IMR-90 (cell line): ENCODE measurements around the gene CES3. TPM values are rescaled to one million over a fixed set of nuclear protein-coding genes. Genes with fewer than 3 reads are reported as not detected.

Experiments used
- ATAC-seq: fragments of 200-7000 bp; cut with Tn5 transposase; 2 replicates; pipeline ENCODE4 v1.9.1; 2020; ENCODE audit warnings: low read depth, mild to moderate bottlenecking, moderate library complexity
- BruUV-seq: library from RNA; stranded (reverse); fragments of 400-500 nt; replicated peaks from 2 replicates; lab custom pipeline; 2021; lab: Mats Ljungman, UMichigan
- CTCF ChIA-PET: fragments of 300-600 bp; formaldehyde crosslinking; extraction: SDS; loops from one replicate; lab custom pipeline; 2021; ENCODE audit warnings: antibody characterized with exemption; lab: Yijun Ruan, JAX
- POLR2A ChIA-PET: fragments of 300-600 bp; sonication (Branson Sonifier 250); formaldehyde crosslinking; loops from one replicate; lab custom pipeline; 2022; ENCODE audit warnings: antibody characterized with exemption; ENCODE audit not compliant: unreplicated experiment; lab: Charles Lee
- DNase-seq: peaks from one replicate; pipeline ENCODE4 v3.0.0; 2013
- H2AFZ ChIP-seq: replicated peaks from 2 replicates; pipeline ENCODE3; 2013; ENCODE audit warnings: low read length, mild to moderate bottlenecking; ENCODE audit not compliant: poor library complexity
- H2AK5ac ChIP-seq: 2 replicates; pipeline ENCODE4 v1.6.1; 2013; ENCODE audit warnings: low read depth, low read length, inconsistent platforms
- H2AK9ac ChIP-seq: replicated peaks from 2 replicates; pipeline ENCODE3; 2013; ENCODE audit warnings: mild to moderate bottlenecking, low read depth, low read length, moderate library complexity; ENCODE audit not compliant: poor library complexity
- H2BK120ac ChIP-seq: 2 replicates; pipeline ENCODE4 v1.6.1; 2013; ENCODE audit warnings: low read depth, low read length, inconsistent platforms
- H2BK15ac ChIP-seq: 3 replicates; pipeline ENCODE4 v1.6.1; 2013; ENCODE audit warnings: low read depth, low read length, inconsistent platforms
- H2BK20ac ChIP-seq: 2 replicates; pipeline ENCODE4 v1.6.1; 2013; ENCODE audit warnings: low read depth, mild to moderate bottlenecking, inconsistent platforms, low read length, moderate library complexity
- H2BK5ac ChIP-seq: 2 replicates; pipeline ENCODE4 v1.6.1; 2013; ENCODE audit warnings: mild to moderate bottlenecking, low read depth, low read length, inconsistent platforms; ENCODE audit not compliant: poor library complexity, severe bottlenecking
- H3K14ac ChIP-seq: replicated peaks from 2 replicates; pipeline ENCODE4 v1.6.1; 2013; ENCODE audit warnings: low read depth, low read length, inconsistent platforms
- H3K18ac ChIP-seq: 2 replicates; pipeline ENCODE4 v1.6.1; 2013; ENCODE audit warnings: low read depth, low read length, control low read depth
- H3K23ac ChIP-seq: 2 replicates; pipeline ENCODE4 v1.6.1; 2013; ENCODE audit warnings: low read depth, low read length, inconsistent platforms
- H3K27ac ChIP-seq: 2 replicates; pipeline ENCODE4 v1.5.1; 2013; ENCODE audit warnings: mild to moderate bottlenecking, control low read depth, low read length; ENCODE audit not compliant: insufficient read depth
- H3K27me3 ChIP-seq: 2 replicates; pipeline ENCODE4 v1.6.1; 2013; ENCODE audit warnings: low read length; ENCODE audit not compliant: control insufficient read depth, insufficient read depth
- H3K36me3 ChIP-seq: 2 replicates; pipeline ENCODE4 v1.6.1; 2013; ENCODE audit warnings: low read length, mixed read lengths; ENCODE audit not compliant: control insufficient read depth, insufficient read depth
- H3K4ac ChIP-seq: 2 replicates; pipeline ENCODE4 v1.6.1; 2013; ENCODE audit warnings: low read depth, low read length, inconsistent platforms
- H3K4me1 ChIP-seq: 2 replicates; pipeline ENCODE4 v1.6.1; 2013; ENCODE audit warnings: low read length, mixed read lengths; ENCODE audit not compliant: control insufficient read depth, insufficient read depth
- H3K4me2 ChIP-seq: 2 replicates; pipeline ENCODE4 v1.6.1; 2013; ENCODE audit warnings: low read depth, mild to moderate bottlenecking, control low read depth, low read length, moderate library complexity
- H3K4me3 ChIP-seq: 2 replicates; pipeline ENCODE4 v1.5.1; 2013; ENCODE audit warnings: low read depth, mild to moderate bottlenecking, control low read depth, low read length, moderate library complexity; ENCODE audit not compliant: insufficient read depth
- H3K56ac ChIP-seq: 2 replicates; pipeline ENCODE4 v1.6.1; 2013; ENCODE audit warnings: low read length, inconsistent platforms; ENCODE audit not compliant: insufficient read depth; ENCODE audit errors: extremely low read depth
- H3K79me1 ChIP-seq, 2 experiments: 2 replicates each; pipeline ENCODE4 v1.6.1; 2013; ENCODE audit warnings: low read length in 2 of 2, inconsistent platforms in 1 of 2, low read depth in 1 of 2
- H3K9ac ChIP-seq: 2 replicates; pipeline ENCODE4 v1.6.1; 2013; ENCODE audit warnings: low read depth, low read length, control low read depth
- H3K9me1 ChIP-seq: 2 replicates; pipeline ENCODE4 v1.6.1; 2013; ENCODE audit warnings: low read length, inconsistent platforms; ENCODE audit not compliant: insufficient read depth
- H3K9me3 ChIP-seq: 2 replicates; pipeline ENCODE4 v1.6.1; 2013; ENCODE audit warnings: low read length; ENCODE audit not compliant: control insufficient read depth, insufficient read depth
- H4K20me1 ChIP-seq: 2 replicates; pipeline ENCODE4 v1.6.1; 2013; ENCODE audit warnings: low read length, inconsistent platforms; ENCODE audit not compliant: insufficient read depth
- H4K5ac ChIP-seq: 2 replicates; pipeline ENCODE4 v1.6.1; 2013; ENCODE audit warnings: mild to moderate bottlenecking, low read depth, low read length, control low read depth
- H4K8ac ChIP-seq, 2 experiments: 2 replicates each; pipeline ENCODE4 v1.6.1; 2013; ENCODE audit warnings: low read depth in 2 of 2, low read length in 2 of 2, control low read depth in 1 of 2, inconsistent platforms in 1 of 2
- H4K91ac ChIP-seq: 2 replicates; pipeline ENCODE4 v1.6.1; 2013; ENCODE audit warnings: low read depth, low read length, inconsistent platforms; ENCODE audit not compliant: insufficient read depth
- BHLHE40 ChIP-seq: fragments of 150-350 bp; IDR thresholded peaks from 2 replicates; pipeline ENCODE4 v1.6.1; 2016; ENCODE audit warnings: mild to moderate bottlenecking, low read depth, low read length
- CEBPB ChIP-seq: IDR thresholded peaks from 2 replicates; pipeline ENCODE4 v1.6.1; 2012; ENCODE audit warnings: low read depth, low read length, improper control_type of control experiment
- CHD1 ChIP-seq: IDR thresholded peaks from 2 replicates; pipeline ENCODE4 v1.6.1; 2012; ENCODE audit warnings: low read depth, low read length, improper control_type of control experiment
- FOS ChIP-seq: fragments of 150-350 bp; IDR thresholded peaks from 2 replicates; pipeline ENCODE4 v1.6.1; 2016; ENCODE audit warnings: low read depth, low read length
- MAFK ChIP-seq: IDR thresholded peaks from 2 replicates; pipeline ENCODE4 v1.6.1; 2012; ENCODE audit warnings: low read depth, low read length, improper control_type of control experiment
- MAZ ChIP-seq: IDR thresholded peaks from 2 replicates; pipeline ENCODE4 v1.6.1; 2012; ENCODE audit warnings: low read depth, mild to moderate bottlenecking, low read length, improper control_type of control experiment, moderate library complexity, borderline replicate concordance
- MXI1 ChIP-seq: IDR thresholded peaks from 2 replicates; pipeline ENCODE4 v1.6.1; 2012; ENCODE audit warnings: low read depth, mild to moderate bottlenecking, low read length, moderate library complexity, borderline replicate concordance
- NFE2L2 ChIP-seq: fragments of 150-350 bp; IDR thresholded peaks from 2 replicates; pipeline ENCODE4 v1.6.1; 2016; ENCODE audit warnings: low read depth, mild to moderate bottlenecking, low read length
- POLR2A ChIP-seq: IDR thresholded peaks from 2 replicates; pipeline ENCODE4 v1.6.1; 2012; ENCODE audit warnings: mild to moderate bottlenecking, low read depth, low read length
- RAD21 ChIP-seq: IDR thresholded peaks from 2 replicates; pipeline ENCODE4 v1.6.1; 2012; ENCODE audit warnings: low read length, improper control_type of control experiment
- RCOR1 ChIP-seq: IDR thresholded peaks from 2 replicates; pipeline ENCODE4 v1.6.1; 2012; ENCODE audit warnings: mild to moderate bottlenecking, low read length, improper control_type of control experiment; ENCODE audit not compliant: insufficient replicate concordance
- RFX5 ChIP-seq: IDR thresholded peaks from 2 replicates; pipeline ENCODE4 v1.8.0; 2012; ENCODE audit warnings: low read depth, mild to moderate bottlenecking, low read length, moderate library complexity
- SMC3 ChIP-seq: fragments of 150-350 bp; IDR thresholded peaks from 2 replicates; pipeline ENCODE4 v1.6.1; 2016; ENCODE audit warnings: low read depth, mild to moderate bottlenecking, antibody characterized with exemption, low read length, moderate library complexity
- WGBS, 2 experiments: methylation state at CpG; one replicate each; pipeline versions ENCODE4 v1.1.5 to v1.1.7; 2013; ENCODE audit warnings: missing lambda C conversion rate in 2 of 2; ENCODE audit not compliant: insufficient read length in 1 of 2; ENCODE audit errors: extremely low coverage in 2 of 2; 5-methylcytosine and 5-hydroxymethylcytosine counted together
- dilution Hi-C: fragments of 300-500 bp; cut with HindIII; formaldehyde crosslinking; loops from one replicate; pipeline ENCODE4 v1.14.3; 2018; ENCODE audit warnings: low sequenced_read_pairs; ENCODE audit not compliant: unreplicated experiment
- in situ Hi-C: fragments of 300-500 bp; cut with MboI; formaldehyde crosslinking; loops from 3 replicates; pipeline ENCODE4 v1.14.3; 2019; ENCODE audit warnings: low sequenced_read_pairs, inconsistent platforms, mixed read lengths
- intact Hi-C: fragments of 100-400 bp; cut with micrococcal nuclease; formaldehyde crosslinking; loops from 2 replicates; pipeline ENCODE4 v1.10.0; 2022
- polyA plus RNA-seq, 3 experiments: library from polyadenylated mRNA; depleted of rRNA; stranded (reverse); fragments of >200 nt; gene quantifications; 2 replicates each; pipeline ENCODE4 v1.2.3, GENCODE V29; 2012; ENCODE audit warnings: low replicate concordance in 1 of 3
- total RNA-seq: library from RNA; depleted of rRNA; stranded (reverse); fragments of >200 nt; gene quantifications from 2 replicates; pipeline ENCODE4 v1.2.3, GENCODE V29; 2012
- TF ChIP-seq, protein P1 (sequence below): fragments of 150-350 bp; IDR thresholded peaks from 2 replicates; pipeline ENCODE4 v1.6.1; 2017; ENCODE audit warnings: mild to moderate bottlenecking, antibody characterized with exemption, low read length, low read depth
- TF ChIP-seq, protein P2 (sequence below): fragments of 150-350 bp; IDR thresholded peaks from 2 replicates; pipeline ENCODE4 v1.6.1; 2016; ENCODE audit warnings: low read depth, mild to moderate bottlenecking, low read length, moderate library complexity, borderline replicate concordance
- TF ChIP-seq, protein P3 (sequence below): conservative IDR thresholded peaks from 2 replicates; pipeline ENCODE4 v1.5.1; 2012; ENCODE audit warnings: mild to moderate bottlenecking, low read depth, low read length, improper control_type of control experiment

The CES3 gene
- total and polyA plus RNA-seq, 2 of the 4 experiments (the other 2 are of a cell fraction): 0.03 TPM; not detected in 1

DNA sequence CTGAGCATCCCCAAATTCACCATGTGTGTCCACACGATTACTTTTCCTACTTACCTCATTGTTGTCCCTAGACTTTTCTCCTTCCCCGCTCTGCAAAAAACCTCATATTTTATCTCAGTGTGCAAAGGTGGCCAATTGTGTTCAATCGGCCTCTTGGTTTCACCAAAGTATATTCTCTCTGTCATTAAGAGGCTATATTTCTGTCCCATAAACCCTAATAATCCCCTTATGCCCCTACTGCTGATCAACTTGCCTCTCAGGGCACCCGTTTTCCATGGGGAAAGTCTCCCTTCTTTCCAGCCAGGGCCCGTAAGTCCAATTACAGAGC, 14.1 kb upstream of the CES3 start:
- in situ Hi-C loops: no loop called here
- ATAC-seq (no peak), DNase-seq (no peak)
- ChIA-PET CTCF (interaction anchor here (0.6 to 1.3 kb wide), 3 partner anchors 14 to 192 kb away, joined by 3 to 4 read pairs (median 3); partner anchors contain the start of gene CES3), POLR2A (no interaction called here)
- no peak overlapping the region for H3K4me3 ChIP-seq
- dilution Hi-C loops: no loop called here
- H3K18ac ChIP-seq: no peak overlapping the region
- H4K8ac ChIP-seq: no peak overlapping the region
- no peak for TF ChIP-seq SMC3
- no peak for TF ChIP-seq CHD1
- no peak for TF ChIP-seq MXI1
- TF ChIP-seq, protein P1, sequence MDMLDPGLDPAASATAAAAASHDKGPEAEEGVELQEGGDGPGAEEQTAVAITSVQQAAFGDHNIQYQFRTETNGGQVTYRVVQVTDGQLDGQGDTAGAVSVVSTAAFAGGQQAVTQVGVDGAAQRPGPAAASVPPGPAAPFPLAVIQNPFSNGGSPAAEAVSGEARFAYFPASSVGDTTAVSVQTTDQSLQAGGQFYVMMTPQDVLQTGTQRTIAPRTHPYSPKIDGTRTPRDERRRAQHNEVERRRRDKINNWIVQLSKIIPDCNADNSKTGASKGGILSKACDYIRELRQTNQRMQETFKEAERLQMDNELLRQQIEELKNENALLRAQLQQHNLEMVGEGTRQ: no peak
- no peak for TF ChIP-seq MAZ
- TF ChIP-seq RCOR1: no peak
- TF ChIP-seq, protein P2, sequence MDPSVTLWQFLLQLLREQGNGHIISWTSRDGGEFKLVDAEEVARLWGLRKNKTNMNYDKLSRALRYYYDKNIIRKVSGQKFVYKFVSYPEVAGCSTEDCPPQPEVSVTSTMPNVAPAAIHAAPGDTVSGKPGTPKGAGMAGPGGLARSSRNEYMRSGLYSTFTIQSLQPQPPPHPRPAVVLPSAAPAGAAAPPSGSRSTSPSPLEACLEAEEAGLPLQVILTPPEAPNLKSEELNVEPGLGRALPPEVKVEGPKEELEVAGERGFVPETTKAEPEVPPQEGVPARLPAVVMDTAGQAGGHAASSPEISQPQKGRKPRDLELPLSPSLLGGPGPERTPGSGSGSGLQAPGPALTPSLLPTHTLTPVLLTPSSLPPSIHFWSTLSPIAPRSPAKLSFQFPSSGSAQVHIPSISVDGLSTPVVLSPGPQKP: no peak
- TF ChIP-seq MAFK: no peak
- no peak for TF ChIP-seq RAD21
- no peak for TF ChIP-seq POLR2A
- TF ChIP-seq CEBPB: no peak
- TF ChIP-seq RFX5: no peak
- TF ChIP-seq NFE2L2: no peak
- TF ChIP-seq FOS: no peak
- TF ChIP-seq BHLHE40: no peak
- TF ChIP-seq, protein P3, sequence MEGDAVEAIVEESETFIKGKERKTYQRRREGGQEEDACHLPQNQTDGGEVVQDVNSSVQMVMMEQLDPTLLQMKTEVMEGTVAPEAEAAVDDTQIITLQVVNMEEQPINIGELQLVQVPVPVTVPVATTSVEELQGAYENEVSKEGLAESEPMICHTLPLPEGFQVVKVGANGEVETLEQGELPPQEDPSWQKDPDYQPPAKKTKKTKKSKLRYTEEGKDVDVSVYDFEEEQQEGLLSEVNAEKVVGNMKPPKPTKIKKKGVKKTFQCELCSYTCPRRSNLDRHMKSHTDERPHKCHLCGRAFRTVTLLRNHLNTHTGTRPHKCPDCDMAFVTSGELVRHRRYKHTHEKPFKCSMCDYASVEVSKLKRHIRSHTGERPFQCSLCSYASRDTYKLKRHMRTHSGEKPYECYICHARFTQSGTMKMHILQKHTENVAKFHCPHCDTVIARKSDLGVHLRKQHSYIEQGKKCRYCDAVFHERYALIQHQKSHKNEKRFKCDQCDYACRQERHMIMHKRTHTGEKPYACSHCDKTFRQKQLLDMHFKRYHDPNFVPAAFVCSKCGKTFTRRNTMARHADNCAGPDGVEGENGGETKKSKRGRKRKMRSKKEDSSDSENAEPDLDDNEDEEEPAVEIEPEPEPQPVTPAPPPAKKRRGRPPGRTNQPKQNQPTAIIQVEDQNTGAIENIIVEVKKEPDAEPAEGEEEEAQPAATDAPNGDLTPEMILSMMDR: no peak
- no peak overlapping the region for H2AFZ ChIP-seq
- H3K23ac ChIP-seq: no peak overlapping the region
- no peak overlapping the region for H3K27ac ChIP-seq
- 27% methylated on average over 3 of the region's 5 CpGs; no CpG with 5 or more reads in 1 of the 2 experiments for WGBS, 2 experiments
- H3K9me3 ChIP-seq: peaks cover 2% of the 10 kb centered on the region; the same call in 1 of the 2 replicates
- no peak overlapping the region for H3K14ac ChIP-seq
- H3K4ac ChIP-seq: no peak overlapping the region
- no peak overlapping the region for H4K91ac ChIP-seq
- no peak overlapping the region for H2AK9ac ChIP-seq
- no peaks in the 10 kb centered on the region for H3K79me1 ChIP-seq
- no peak overlapping the region for H2BK20ac ChIP-seq
- H3K36me3 ChIP-seq: peaks cover 21% of the 10 kb centered on the region
- no peak overlapping the region for H4K5ac ChIP-seq
- peaks cover 16% of the 10 kb centered on the region; the same call in 1 of the 2 replicates for H3K27me3 ChIP-seq
- no peak overlapping the region for H3K56ac ChIP-seq
- H2BK120ac ChIP-seq: no peak overlapping the region
- H3K4me1 ChIP-seq: peaks cover 6% of the 10 kb centered on the region
- no peak overlapping the region for H2BK5ac ChIP-seq
- H2AK5ac ChIP-seq: no peak overlapping the region
- H3K4me2 ChIP-seq: no peak overlapping the region
- BruUV-seq: no TSS peak
- H3K9ac ChIP-seq: no peak overlapping the region
- no peaks in the 10 kb centered on the region for H3K9me1 ChIP-seq
- intact Hi-C loops: loop anchor here (1.0 kb wide), 2 partner anchors 52 to 238 kb away; no protein-coding TSS in a partner anchor
- no peaks in the 10 kb centered on the region for H4K20me1 ChIP-seq
- H2BK15ac ChIP-seq: no peak overlapping the region
